SK-N-SH (cell line): ENCODE data around the gene SLC27A2.

ENCODE experiments used
- FOXM1 ChIP-seq: IDR thresholded peaks from 2 replicates; pipeline ENCODE4 v1.4.0; 2012; ENCODE audit warnings: low read depth, mild to moderate bottlenecking
- RAD21 ChIP-seq: IDR thresholded peaks from 2 replicates; pipeline ENCODE4 v1.6.1; 2012; ENCODE audit warnings: mild to moderate bottlenecking, low read length
- REST ChIP-seq: IDR thresholded peaks from 2 replicates; pipeline ENCODE4 v1.6.1; 2012; ENCODE audit warnings: mild to moderate bottlenecking, low read depth, low read length, moderate library complexity
- SMC3 ChIP-seq: IDR thresholded peaks from 2 replicates; pipeline ENCODE4 v1.6.1; 2012; ENCODE audit warnings: low read depth, low read length, improper control_type of control experiment
- TEAD4 ChIP-seq: IDR thresholded peaks from 2 replicates; pipeline ENCODE4 v1.4.0; 2012; ENCODE audit warnings: mild to moderate bottlenecking, borderline replicate concordance; ENCODE audit not compliant: insufficient read depth
- TF ChIP-seq, protein P1 (sequence below): fragments of 200-600 bp; sonication (generic); IDR thresholded peaks from 2 replicates; pipeline ENCODE4 v1.6.1; 2017; ENCODE audit warnings: antibody characterized with exemption, mild to moderate bottlenecking, moderate library complexity

DNA sequence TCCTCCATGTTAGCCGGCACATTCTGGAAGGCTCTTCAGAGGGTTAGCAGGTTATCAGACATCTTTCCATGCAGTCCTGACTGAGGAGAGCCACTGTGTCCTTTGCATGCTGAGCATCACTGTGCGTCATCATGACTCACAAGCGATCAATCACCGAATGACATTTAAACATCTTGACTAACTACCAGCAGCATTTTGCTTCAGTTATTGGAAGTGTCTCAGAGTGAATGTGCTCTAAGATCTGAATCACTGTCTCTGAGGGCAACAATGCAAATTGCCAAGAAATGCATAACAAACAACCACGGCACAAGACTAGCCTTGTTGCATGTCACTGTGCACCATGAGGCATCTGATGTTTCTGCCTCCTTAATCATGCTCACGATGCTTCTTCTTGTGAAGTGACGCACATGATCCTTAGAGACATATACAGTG is 44.6 kb upstream of the SLC27A2 start:
- no peak for TF ChIP-seq REST
- TF ChIP-seq, protein P1, sequence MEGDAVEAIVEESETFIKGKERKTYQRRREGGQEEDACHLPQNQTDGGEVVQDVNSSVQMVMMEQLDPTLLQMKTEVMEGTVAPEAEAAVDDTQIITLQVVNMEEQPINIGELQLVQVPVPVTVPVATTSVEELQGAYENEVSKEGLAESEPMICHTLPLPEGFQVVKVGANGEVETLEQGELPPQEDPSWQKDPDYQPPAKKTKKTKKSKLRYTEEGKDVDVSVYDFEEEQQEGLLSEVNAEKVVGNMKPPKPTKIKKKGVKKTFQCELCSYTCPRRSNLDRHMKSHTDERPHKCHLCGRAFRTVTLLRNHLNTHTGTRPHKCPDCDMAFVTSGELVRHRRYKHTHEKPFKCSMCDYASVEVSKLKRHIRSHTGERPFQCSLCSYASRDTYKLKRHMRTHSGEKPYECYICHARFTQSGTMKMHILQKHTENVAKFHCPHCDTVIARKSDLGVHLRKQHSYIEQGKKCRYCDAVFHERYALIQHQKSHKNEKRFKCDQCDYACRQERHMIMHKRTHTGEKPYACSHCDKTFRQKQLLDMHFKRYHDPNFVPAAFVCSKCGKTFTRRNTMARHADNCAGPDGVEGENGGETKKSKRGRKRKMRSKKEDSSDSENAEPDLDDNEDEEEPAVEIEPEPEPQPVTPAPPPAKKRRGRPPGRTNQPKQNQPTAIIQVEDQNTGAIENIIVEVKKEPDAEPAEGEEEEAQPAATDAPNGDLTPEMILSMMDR: no peak
- no peak for TF ChIP-seq FOXM1
- TF ChIP-seq SMC3: no peak
- no peak for TF ChIP-seq TEAD4
- no peak for TF ChIP-seq RAD21
